HUES64 (cell line): ENCODE results near the gene CFAP20DC.
"Not testable (repeated sequence)": the region's sequence is repeated elsewhere in the genome, so short reads cannot be mapped to it uniquely, and the experiment has no call there.

Source experiments
- H3K27ac ChIP-seq: 2 replicates; pipeline ENCODE4 v1.7.0; 2013; ENCODE audit warnings: low read depth, low read length, inconsistent platforms
- H3K27me3 ChIP-seq: 2 replicates; pipeline ENCODE4 v1.6.1; 2013; ENCODE audit warnings: mild to moderate bottlenecking, low read length; ENCODE audit not compliant: insufficient read depth
- H3K36me3 ChIP-seq: 2 replicates; pipeline ENCODE4 v1.6.1; 2013; ENCODE audit warnings: mild to moderate bottlenecking, low read length; ENCODE audit not compliant: insufficient read depth
- H3K4me1 ChIP-seq: 2 replicates; pipeline ENCODE4 v1.6.1; 2013; ENCODE audit warnings: mild to moderate bottlenecking, low read length, moderate library complexity; ENCODE audit not compliant: insufficient read depth
- H3K4me3 ChIP-seq: 2 replicates; pipeline ENCODE4 v1.5.1; 2013; ENCODE audit warnings: mild to moderate bottlenecking, low read length, moderate library complexity
- H3K9ac ChIP-seq: 2 replicates; pipeline ENCODE4 v1.6.1; 2013; ENCODE audit warnings: mild to moderate bottlenecking, low read depth, low read length
- H3K9me3 ChIP-seq: 2 replicates; pipeline ENCODE4 v1.6.1; 2013; ENCODE audit warnings: low read depth, low read length; ENCODE audit not compliant: insufficient read depth
- WGBS: fragments of 150-250, 120-280 bp; methylation state at CpG from one replicate; pipeline ENCODE4 v1.1.7; 2013; ENCODE audit warnings: missing lambda C conversion rate; 5-methylcytosine and 5-hydroxymethylcytosine counted together

The CFAP20DC gene

GRCh38 chr3:58899953-58900298, 149.9 kb downstream of the CFAP20DC start:
- WGBS: 84% methylated on average over 2 of the region's 2 CpGs
- H3K9me3 ChIP-seq: peaks cover 6% of the 10 kb centered on the region; the same call in 1 of the 2 replicates
- no peak overlapping the region for H3K4me3 ChIP-seq
- H3K36me3 ChIP-seq: no peaks in the 10 kb centered on the region
- no peaks in the 10 kb centered on the region for H3K4me1 ChIP-seq
- no peaks in the 10 kb centered on the region for H3K27me3 ChIP-seq
- H3K27ac ChIP-seq: no peak overlapping the region
- no peak overlapping the region for H3K9ac ChIP-seq

GRCh38 chr3:58899159-58899952, 150.5 kb downstream of the CFAP20DC start:
- Histone ChIP-seq H3K27ac (no peak overlapping the region), H3K27me3 (no peaks in the 10 kb centered on the region), H3K9ac (no peak overlapping the region), H3K36me3 (no peaks in the 10 kb centered on the region), H3K9me3 (peaks cover 10% of the 10 kb centered on the region; the same call in 1 of the 2 replicates), H3K4me1 (no peaks in the 10 kb centered on the region), H3K4me3 (no peak overlapping the region)
- 90% methylated on average over 8 of the region's 8 CpGs for WGBS

GRCh38 chr3:58898513-58898912, 151.3 kb downstream of the CFAP20DC start:
- no peaks in the 10 kb centered on the region for H3K4me1 ChIP-seq
- no peak overlapping the region for H3K9ac ChIP-seq
- H3K4me3 ChIP-seq: no peak overlapping the region
- peaks cover 10% of the 10 kb centered on the region; the same call in 1 of the 2 replicates for H3K9me3 ChIP-seq
- H3K36me3 ChIP-seq: no peaks in the 10 kb centered on the region
- H3K27ac ChIP-seq: no peak overlapping the region
- H3K27me3 ChIP-seq: no peaks in the 10 kb centered on the region
- WGBS: 97% methylated on average over 2 of the region's 2 CpGs

GRCh38 chr3:58897646-58898045, 152.2 kb downstream of the CFAP20DC start:
- H3K4me3 ChIP-seq: no peak overlapping the region
- H3K27me3 ChIP-seq: no peaks in the 10 kb centered on the region
- 95% methylated on average over 4 of the region's 4 CpGs for WGBS

GRCh38 chr3:58895678-58896077, 154.1 kb downstream of the CFAP20DC start:
- H3K27ac ChIP-seq, H3K36me3 ChIP-seq, H3K4me3 ChIP-seq, H3K4me1 ChIP-seq, H3K27me3 ChIP-seq, H3K9ac ChIP-seq: not testable (repeated sequence)
- WGBS: 97% methylated on average over 5 of the region's 5 CpGs
- peaks cover 14% of the 10 kb centered on the region; the same call in 1 of the 2 replicates for H3K9me3 ChIP-seq

More at GRCh38 chr3:58897646-58898045, 152.2 kb downstream of the CFAP20DC start:
- H3K27ac ChIP-seq: no peak overlapping the region
- no peaks in the 10 kb centered on the region for H3K36me3 ChIP-seq
- H3K9ac ChIP-seq: no peak overlapping the region
- no peaks in the 10 kb centered on the region for H3K4me1 ChIP-seq
- peaks cover 10% of the 10 kb centered on the region; the same call in 1 of the 2 replicates for H3K9me3 ChIP-seq

- not testable (repeated sequence) for H3K4me1 ChIP-seq, H3K27ac ChIP-seq, H3K4me3 ChIP-seq, H3K36me3 ChIP-seq, H3K9ac ChIP-seq, H3K27me3 ChIP-seq
- WGBS: 100% methylated on average over 1 of the region's 2 CpGs
- peaks cover 14% of the 10 kb centered on the region; the same call in 1 of the 2 replicates for H3K9me3 ChIP-seq
Measured at GRCh38 chr3:58892526-58892925, 157.3 kb downstream of the CFAP20DC start.

GRCh38 chr3:58888087-58888486, 161.7 kb downstream of the CFAP20DC start:
- Histone ChIP-seq H3K9ac (no peak overlapping the region), H3K27ac (no peak overlapping the region), H3K27me3 (no peaks in the 10 kb centered on the region), H3K36me3 (no peaks in the 10 kb centered on the region), H3K9me3 (0 out of 2 replicates have a peak, but pooled peaks cover 5% of the 10 kb centered on the region), H3K4me3 (no peak overlapping the region), H3K4me1 (no peaks in the 10 kb centered on the region)
- 92% methylated on average over 2 of the region's 2 CpGs for WGBS

GRCh38 chr3:58884453-58884852, 165.4 kb downstream of the CFAP20DC start:
- H3K9ac ChIP-seq: no peak overlapping the region
- H3K4me3 ChIP-seq: no peak overlapping the region
- WGBS: 96% methylated on average over 5 of the region's 5 CpGs
- no peaks in the 10 kb centered on the region for H3K27me3 ChIP-seq
- no peak overlapping the region for H3K27ac ChIP-seq
- no peaks in the 10 kb centered on the region for H3K4me1 ChIP-seq
- no peaks in the 10 kb centered on the region for H3K9me3 ChIP-seq
- no peaks in the 10 kb centered on the region for H3K36me3 ChIP-seq

- Histone ChIP-seq H3K9ac (no peak overlapping the region), H3K9me3 (no peaks in the 10 kb centered on the region), H3K4me1 (0 out of 2 replicates have a peak, but pooled peaks cover under 1% of the 10 kb centered on the region), H3K27me3 (no peaks in the 10 kb centered on the region), H3K27ac (no peak overlapping the region), H3K36me3 (no peaks in the 10 kb centered on the region), H3K4me3 (no peak overlapping the region)
- 100% methylated on average over 1 of the region's 1 CpG for WGBS
Measured at GRCh38 chr3:58880182-58880581, 169.6 kb downstream of the CFAP20DC start.

GRCh38 chr3:58874795-58875194, 175.0 kb downstream of the CFAP20DC start:
- Histone ChIP-seq H3K4me3 (no peak overlapping the region), H3K4me1 (0 out of 2 replicates have a peak, but pooled peaks cover 5% of the 10 kb centered on the region), H3K27me3 (no peaks in the 10 kb centered on the region), H3K9ac (no peak overlapping the region), H3K36me3 (no peaks in the 10 kb centered on the region), H3K9me3 (no peaks in the 10 kb centered on the region), H3K27ac (no peak overlapping the region)
- WGBS: 68% methylated on average over 2 of the region's 2 CpGs

GRCh38 chr3:58874248-58874741, 175.5 kb downstream of the CFAP20DC start:
- no peak overlapping the region for H3K4me3 ChIP-seq
- 97% methylated on average over 5 of the region's 5 CpGs for WGBS

More at GRCh38 chr3:58874248-58874741, 175.5 kb downstream of the CFAP20DC start:
- Histone ChIP-seq H3K36me3 (no peaks in the 10 kb centered on the region), H3K4me1 (0 out of 2 replicates have a peak, but pooled peaks cover 5% of the 10 kb centered on the region), H3K27ac (no peak overlapping the region), H3K27me3 (no peaks in the 10 kb centered on the region), H3K9me3 (no peaks in the 10 kb centered on the region), H3K9ac (no peak overlapping the region)
